Mammary microvascular endothelial cell (primary cell): ENCODE results near the gene IMPA2. TPM values are rescaled to one million over a fixed set of nuclear protein-coding genes. Genes with fewer than 3 reads are reported as not detected.

Experiments used
- total RNA-seq: library from RNA; depleted of rRNA; stranded (reverse); fragments of >200 nt; gene quantifications from 2 replicates; pipeline ENCODE4 v1.2.3, GENCODE V29; 2015

Gene IMPA2
- 5.9 and 8.7 TPM in 2 replicates for total RNA-seq

GRCh38 chr18:11981192-11981542 lies at the start of gene IMPA2:
TSS of gene IMPA2 (plus strand) at chr18:11981507. CDS start at chr18:11981670, 163 bp downstream.

Other genes with a start within 250 kb of the IMPA2 start
- gene CHMP1B, start 130.1 kb upstream of the IMPA2 start, total RNA-seq, result 39.3 and 42.0 TPM in 2 replicates
- 12.1 and 14.1 TPM in 2 replicates for gene MPPE1, start 73.2 kb upstream of the IMPA2 start, total RNA-seq
- not detected in 2 replicates for gene ANKRD62, start 112.3 kb downstream of the IMPA2 start, total RNA-seq